Measurements from ENCODE around the gene TNIK.

TNIK gene

GRCh38 chr3:171200052-171200749 lies 260.0 kb downstream of the TNIK start:
- ChIA-PET POLR2A (ENCODE audit: low non-redundant PET) (no interaction called here), CTCF (no interaction called here)
- no peak overlapping the region for H3K27ac ChIP-seq
- DNase-seq (ENCODE audit: low spot score): no peak
- no peak for TF ChIP-seq CTCF (conservative IDR thresholded peaks at IDR 0.05; ENCODE audit: low read depth)

GRCh38 chr3:171199473-171199829 lies 260.8 kb downstream of the TNIK start:
- DNase-seq (ENCODE audit: low spot score): no peak
- POLR2A ChIA-PET (ENCODE audit: low non-redundant PET): no interaction called here
- no peak overlapping the region for H3K27ac ChIP-seq
- no peak for TF ChIP-seq CTCF (conservative IDR thresholded peaks at IDR 0.05; ENCODE audit: low read depth)
- CTCF ChIA-PET: no interaction called here

- POLR2A ChIA-PET (ENCODE audit: low non-redundant PET): no interaction called here
- DNase-seq (ENCODE audit: low spot score): no peak
- CTCF ChIA-PET: no interaction called here
These were observed 261.3 kb downstream of the TNIK start for GRCh38 chr3:171198781-171199472.

GRCh38 chr3:171195686-171196085 lies 264.5 kb downstream of the TNIK start:
- POLR2A ChIA-PET (ENCODE audit: low non-redundant PET): no interaction called here
- DNase-seq (ENCODE audit: low spot score): no peak
- H3K27ac ChIP-seq: no peak overlapping the region
- no peak for TF ChIP-seq CTCF (conservative IDR thresholded peaks at IDR 0.05; ENCODE audit: low read depth)
- CTCF ChIA-PET: interaction anchor here (0.6 kb wide), 1 partner anchor 95 kb away, joined by 3 read pairs; no protein-coding TSS in a partner anchor

More at GRCh38 chr3:171198781-171199472, 261.3 kb downstream of the TNIK start:
- H3K27ac ChIP-seq: no peak overlapping the region
- no peak for TF ChIP-seq CTCF (conservative IDR thresholded peaks at IDR 0.05; ENCODE audit: low read depth)

- ChIA-PET POLR2A (ENCODE audit: low non-redundant PET) (no interaction called here), CTCF (no interaction called here)
- no peak overlapping the region for H3K27ac ChIP-seq
- DNase-seq (ENCODE audit: low spot score): no peak
- no peak for TF ChIP-seq CTCF (conservative IDR thresholded peaks at IDR 0.05; ENCODE audit: low read depth)
These were observed 265.2 kb downstream of the TNIK start for GRCh38 chr3:171194965-171195364.

- no peak overlapping the region for H3K27ac ChIP-seq
- DNase-seq (ENCODE audit: low spot score): no peak
- CTCF ChIA-PET: interaction anchor here (0.5 kb wide), 1 partner anchor 11 kb away, joined by 3 read pairs; no protein-coding TSS in a partner anchor
- TF ChIP-seq CTCF (conservative IDR thresholded peaks at IDR 0.05; ENCODE audit: low read depth): no peak
- POLR2A ChIA-PET (ENCODE audit: low non-redundant PET): no interaction called here
These were observed 266.5 kb downstream of the TNIK start for GRCh38 chr3:171193693-171194092.

Data from RWPE1 (cell line).